Fibroblast of lung (primary cell): ENCODE measurements around the gene GPATCH1.

Experiments
- CTCF ChIP-seq, 2 donors: IDR thresholded peaks in 1 of 2; conservative IDR thresholded peaks in 1 of 2; 1 replicate in 1 of 2; 2 replicates in 1 of 2; pipeline ENCODE4 v1.5.1; 2011 to 2012; ENCODE audit warnings: low read length in 2 of 2, control low read depth in 1 of 2, inconsistent platforms in 1 of 2, low read depth in 1 of 2, mild to moderate bottlenecking in 1 of 2
- EZH2 ChIP-seq: IDR thresholded peaks from 2 replicates; pipeline ENCODE4 v1.5.1; 2012; ENCODE audit warnings: low read length, control low read depth, mild to moderate bottlenecking; ENCODE audit errors: missing control alignments

GRCh38 chr19:33098055-33098534, 17.1 kb downstream of the GPATCH1 start:
- TF ChIP-seq CTCF (conservative IDR thresholded peaks at IDR 0.05 in 1 of 2, IDR thresholded peaks at IDR 0.05 in 1 of 2; ENCODE audit: low read depth in 1 of 2, low read length in 2 of 2) (no peak), EZH2 (no peak)
